NB4 (cell line): ENCODE measurements around the gene CHCT1.
A peak's percentile ranks its signal among the peaks of the same experiment; 100 is the strongest.

ENCODE experiments used
- DNase-seq: peaks from one replicate; pipeline ENCODE4 v3.0.0; 2010; ENCODE audit warnings: low read depth
- H3K4me3 ChIP-seq: one replicate; pipeline ENCODE4 v1.5.1; 2011; ENCODE audit warnings: mild to moderate bottlenecking, low read depth, low read length, moderate library complexity
- CTCF ChIP-seq: IDR thresholded peaks from one replicate; pipeline ENCODE4 v1.5.1; 2012; ENCODE audit warnings: low read depth, low read length
- MAX ChIP-seq: IDR thresholded peaks from 2 replicates; pipeline ENCODE4 v1.6.1; 2011; ENCODE audit warnings: low read depth, low read length
- MYC ChIP-seq: IDR thresholded peaks from 2 replicates; pipeline ENCODE4 v1.6.1; 2011; ENCODE audit warnings: low read depth, low read length
- POLR2A ChIP-seq: IDR thresholded peaks from 2 replicates; pipeline ENCODE4 v1.6.1; 2011; ENCODE audit warnings: mild to moderate bottlenecking; ENCODE audit not compliant: insufficient read length; ENCODE audit errors: extremely low read depth

CHCT1 gene

GRCh38 chr17:60391471-60392041 lies 30.7 kb upstream of the CHCT1 start:
- TF ChIP-seq MYC: no peak; the same call in 1 of the 2 replicates
- TF ChIP-seq CTCF: no peak
- no peak for TF ChIP-seq MAX
- TF ChIP-seq POLR2A: no peak
- no peak for DNase-seq
- H3K4me3 ChIP-seq: peak overlapping the region; percentile 92

GRCh38 chr17:60392042-60392844 lies 30.0 kb upstream of the CHCT1 start, which contains the start of gene USP32:
Gene USP32 (minus strand): TSS chr17:60392133. CDS start chr17:60391939, 194 bp downstream.
- peak within 1 kb of the TSS; percentile 92 for H3K4me3 ChIP-seq
- DNase-seq: peak; percentile 99
- TF ChIP-seq MAX (peak; percentile 76), CTCF (no peak), POLR2A (peak; percentile 84), MYC (peak; percentile 93)

GRCh38 chr17:60392845-60393702 lies 29.2 kb upstream of the CHCT1 start:
- peak overlapping the region; percentile 77 for H3K4me3 ChIP-seq
- no peak for TF ChIP-seq POLR2A
- peak; percentile 61; the same call in 1 of the 2 replicates for TF ChIP-seq MYC
- TF ChIP-seq MAX: peak; percentile 75
- no peak for TF ChIP-seq CTCF
- peak; percentile 90 for DNase-seq

GRCh38 chr17:60393840-60394723 lies 28.2 kb upstream of the CHCT1 start:
- no peak for TF ChIP-seq CTCF
- TF ChIP-seq MYC: no peak
- no peak for TF ChIP-seq POLR2A
- no peak for TF ChIP-seq MAX
- DNase-seq: peak; percentile 85
- peak overlapping the region; percentile 36 for H3K4me3 ChIP-seq

- no peak for TF ChIP-seq POLR2A
- no peak for TF ChIP-seq CTCF
- TF ChIP-seq MAX: no peak
- no peak for TF ChIP-seq MYC
- DNase-seq: peak; percentile 57
- H3K4me3 ChIP-seq: no peak overlapping the region
Measured at GRCh38 chr17:60395508-60396065, 26.7 kb upstream of the CHCT1 start.
